Measurements from ENCODE around the gene TNS1. TPM values are rescaled to one million over a fixed set of nuclear protein-coding genes. Genes with fewer than 3 reads are reported as not detected.

TNS1 gene
- total RNA-seq, 1 experiment from 2014 or later = 4.5 TPM

- H3K4me1 Mint-ChIP-seq = peaks cover 27% of the 10 kb centered on the region
- TF ChIP-seq ZNF532 (CRISPR knock-in tag; IDR thresholded peaks at IDR 0.05; ENCODE audit: borderline replicate concordance) = no peak
- no peaks in the 10 kb centered on the region; the same call in 1 of the 2 replicates for H3K27me3 Mint-ChIP-seq (ENCODE audit: low read depth)
- CTCF ChIA-PET = interaction anchor here (1.4 to 3.2 kb wide), 6 partner anchors 12 to 159 kb away, joined by 5 to 26 read pairs (median 10); no protein-coding TSS in a partner anchor
- no peaks in the 10 kb centered on the region for H3K36me3 Mint-ChIP-seq
- DNase-seq (ENCODE audit: low spot score) = no peak
- ATAC-seq = no peak
- no peaks in the 10 kb centered on the region for H3K9me3 Mint-ChIP-seq
- H3K4me3 Mint-ChIP-seq = no peak overlapping the region
- no peak overlapping the region for H3K27ac Mint-ChIP-seq
- POLR2A ChIA-PET = no interaction called here
Measured at GRCh38 chr2:217944923-217945322, 57.9 kb downstream of the TNS1 start.

DNA sequence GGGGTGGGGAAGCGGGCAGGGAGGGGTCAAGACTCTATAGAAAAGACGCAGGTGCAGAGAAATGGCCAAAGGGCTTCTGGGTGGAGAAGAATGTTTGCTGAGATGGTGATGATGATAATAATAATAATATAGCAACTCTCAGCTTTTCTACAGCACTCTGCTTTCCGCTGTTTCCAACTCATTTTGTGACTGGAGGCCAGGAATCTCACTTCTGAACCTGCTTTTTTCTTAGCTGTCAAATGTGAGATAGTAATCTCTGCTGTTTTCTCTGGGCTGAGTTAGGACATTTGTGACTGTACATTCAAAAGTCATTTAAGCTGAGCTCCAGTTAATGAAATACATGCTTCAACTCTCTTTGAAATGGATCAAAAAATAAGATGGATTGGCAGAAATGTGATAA, 58.4 kb downstream of the TNS1 start:
- Mint-ChIP-seq H3K36me3 (no peaks in the 10 kb centered on the region), H3K27ac (no peak overlapping the region), H3K9me3 (no peaks in the 10 kb centered on the region), H3K4me1 (peaks cover 25% of the 10 kb centered on the region), H3K4me3 (no peak overlapping the region), H3K27me3 (ENCODE audit: low read depth) (no peaks in the 10 kb centered on the region; the same call in 1 of the 2 replicates)
- ChIA-PET CTCF (interaction anchor here (0.5 to 3.2 kb wide), 15 partner anchors 12 to 180 kb away, joined by 3 to 26 read pairs (median 7); no protein-coding TSS in a partner anchor), POLR2A (no interaction called here)
- TF ChIP-seq, protein P1, sequence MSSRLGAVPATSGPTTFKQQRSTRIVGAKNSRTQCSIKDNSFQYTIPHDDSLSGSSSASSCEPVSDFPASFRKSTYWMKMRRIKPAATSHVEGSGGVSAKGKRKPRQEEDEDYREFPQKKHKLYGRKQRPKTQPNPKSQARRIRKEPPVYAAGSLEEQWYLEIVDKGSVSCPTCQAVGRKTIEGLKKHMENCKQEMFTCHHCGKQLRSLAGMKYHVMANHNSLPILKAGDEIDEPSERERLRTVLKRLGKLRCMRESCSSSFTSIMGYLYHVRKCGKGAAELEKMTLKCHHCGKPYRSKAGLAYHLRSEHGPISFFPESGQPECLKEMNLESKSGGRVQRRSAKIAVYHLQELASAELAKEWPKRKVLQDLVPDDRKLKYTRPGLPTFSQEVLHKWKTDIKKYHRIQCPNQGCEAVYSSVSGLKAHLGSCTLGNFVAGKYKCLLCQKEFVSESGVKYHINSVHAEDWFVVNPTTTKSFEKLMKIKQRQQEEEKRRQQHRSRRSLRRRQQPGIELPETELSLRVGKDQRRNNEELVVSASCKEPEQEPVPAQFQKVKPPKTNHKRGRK (CRISPR knock-in tag; IDR thresholded peaks at IDR 0.05; ENCODE audit: borderline replicate concordance) = no peak
- TF ChIP-seq STAT6 (CRISPR knock-in tag; conservative IDR thresholded peaks at IDR 0.05; ENCODE audit: low read depth) (no peak), IRF1 (CRISPR knock-in tag; IDR thresholded peaks at IDR 0.05) (no peak), ARID4B (CRISPR knock-in tag; IDR thresholded peaks at IDR 0.05; ENCODE audit: borderline replicate concordance) (no peak), SMAD4 (CRISPR knock-in tag; IDR thresholded peaks at IDR 0.05) (no peak), ZNF416 (CRISPR knock-in tag; IDR thresholded peaks at IDR 0.05) (no peak), ZNF219 (CRISPR knock-in tag; IDR thresholded peaks at IDR 0.05; ENCODE audit: borderline replicate concordance) (no peak), KAT7 (CRISPR knock-in tag; IDR thresholded peaks at IDR 0.05; ENCODE audit: borderline replicate concordance) (no peak), OVOL2 (CRISPR knock-in tag; IDR thresholded peaks at IDR 0.05; ENCODE audit: borderline replicate concordance) (no peak), FOXP4 (CRISPR knock-in tag; IDR thresholded peaks at IDR 0.05) (no peak), CDX4 (CRISPR knock-in tag; IDR thresholded peaks at IDR 0.05; ENCODE audit: borderline replicate concordance) (no peak), ZBTB43 (CRISPR knock-in tag; IDR thresholded peaks at IDR 0.05) (no peak), HMGA2 (CRISPR knock-in tag; IDR thresholded peaks at IDR 0.05) (no peak)
- ATAC-seq = no peak
- DNase-seq (ENCODE audit: low spot score) = no peak

Data from WTC11 (cell line).